GM12864 (cell line): ENCODE measurements around the gene SLC29A3.

ENCODE experiments used
- DNase-seq: peaks from one replicate; pipeline ENCODE4 v3.0.0-alpha.2; 2011; ENCODE audit warnings: low read depth
- H3K4me3 ChIP-seq: 2 replicates; pipeline ENCODE4 v1.5.1; 2011; ENCODE audit warnings: mild to moderate bottlenecking, low read depth, low read length, control low read depth
- CTCF ChIP-seq: IDR thresholded peaks from 2 replicates; pipeline ENCODE4 v1.5.1; 2011; ENCODE audit warnings: low read depth, mild to moderate bottlenecking, moderate library complexity, low read length, control low read depth, inconsistent platforms; ENCODE audit errors: missing control alignments

The SLC29A3 gene

GRCh38 chr10:71399946-71400345 is 80.9 kb downstream of the SLC29A3 start:
- no peak for TF ChIP-seq CTCF
- no peak overlapping the region for H3K4me3 ChIP-seq
- no peak for DNase-seq

DNA sequence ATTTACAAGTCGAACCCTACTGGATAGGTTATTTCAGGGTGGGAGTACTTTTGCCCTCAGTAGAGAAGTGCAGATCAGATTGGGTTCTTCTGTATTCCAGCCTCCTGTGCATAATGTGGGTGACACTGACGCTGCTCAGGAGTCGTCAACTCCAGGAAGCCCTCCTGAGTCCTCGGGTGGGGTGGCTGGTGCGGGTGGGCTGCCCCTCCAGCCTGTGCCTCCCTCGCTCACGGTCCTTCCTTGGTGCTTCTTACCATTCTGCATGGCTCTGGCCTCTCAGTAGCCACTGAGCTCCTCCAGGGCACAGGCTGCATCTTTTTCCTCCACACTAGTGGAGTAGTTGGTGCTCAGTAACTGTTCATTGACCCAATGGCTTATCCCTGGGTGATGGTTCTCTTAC is 82.0 kb downstream of the SLC29A3 start:
- no peak for TF ChIP-seq CTCF
- H3K4me3 ChIP-seq: no peak overlapping the region
- DNase-seq: no peak

DNA sequence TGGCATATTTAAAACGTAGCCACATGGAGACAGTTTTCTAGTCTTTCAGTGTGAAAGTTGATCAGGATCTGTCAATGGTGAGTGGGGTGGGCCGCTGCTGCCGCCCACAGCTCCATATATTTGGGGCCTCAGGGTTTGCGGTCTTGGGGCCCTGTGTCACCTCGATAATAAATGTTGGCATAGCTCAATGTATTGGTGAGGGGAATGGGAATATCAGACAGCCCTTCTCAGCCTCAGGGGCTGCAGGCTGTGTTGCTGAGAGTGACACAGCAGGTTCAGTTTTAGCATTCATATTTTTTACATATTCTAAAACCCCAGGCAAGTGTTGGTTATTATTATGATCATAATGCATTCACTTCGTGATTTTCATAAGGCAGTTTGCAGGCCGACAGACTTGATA is 82.9 kb downstream of the SLC29A3 start:
- TF ChIP-seq CTCF: no peak
- DNase-seq: no peak
- H3K4me3 ChIP-seq: no peak overlapping the region

GRCh38 chr10:71404503-71405295 is 85.6 kb downstream of the SLC29A3 start:
- no peak for TF ChIP-seq CTCF
- H3K4me3 ChIP-seq: no peak overlapping the region
- DNase-seq: no peak

GRCh38 chr10:71406878-71407277 is 87.8 kb downstream of the SLC29A3 start:
- H3K4me3 ChIP-seq: no peak overlapping the region
- DNase-seq: no peak
- no peak for TF ChIP-seq CTCF

- no peak overlapping the region for H3K4me3 ChIP-seq
- TF ChIP-seq CTCF: no peak
- DNase-seq: no peak
These were observed 89.6 kb downstream of the SLC29A3 start for GRCh38 chr10:71408436-71409225.
